Type B pancreatic cell (in vitro differentiated cells): ENCODE measurements around the gene DACT3. TPM values are rescaled to one million over a fixed set of nuclear protein-coding genes. Genes with fewer than 3 reads are reported as not detected.

Experiments used
- DNase-seq: peaks from one replicate; pipeline ENCODE4 v3.0.0; 2021; ENCODE audit warnings: mixed read lengths; ENCODE audit not compliant: unreplicated experiment; ENCODE audit errors: extremely low spot score
- H3K27ac Mint-ChIP-seq: 2 replicates; pipeline ENCODE4 v1.8.0; 2021; ENCODE audit warnings: mild to moderate bottlenecking, mixed read lengths
- H3K27me3 Mint-ChIP-seq: 2 replicates; pipeline ENCODE4 v1.8.0; 2021; ENCODE audit warnings: mixed read lengths
- H3K36me3 Mint-ChIP-seq: 2 replicates; pipeline ENCODE4 v1.8.0; 2021; ENCODE audit warnings: mixed read lengths
- H3K4me1 Mint-ChIP-seq: one replicate; pipeline ENCODE4 v1.8.0; 2021; ENCODE audit warnings: mixed read lengths; ENCODE audit not compliant: unreplicated experiment
- H3K4me3 Mint-ChIP-seq: 2 replicates; pipeline ENCODE4 v1.8.0; 2021; ENCODE audit warnings: mild to moderate bottlenecking, mixed read lengths
- H3K9me3 Mint-ChIP-seq: 2 replicates; pipeline ENCODE4 v1.8.0; 2021; ENCODE audit warnings: mixed read lengths
- total RNA-seq: library from RNA; stranded (reverse); gene quantifications from 2 replicates; pipeline ENCODE4 v1.2.1, GENCODE V29; 2021; ENCODE audit warnings: low replicate concordance
- TF ChIP-seq, protein P1 (sequence below): fragments of 200-600 bp; sonication (generic); conservative IDR thresholded peaks from 2 replicates; pipeline ENCODE4 v1.5.0; 2021; ENCODE audit warnings: antibody characterized with exemption, mild to moderate bottlenecking

DACT3 gene
- total RNA-seq, 1 donor from 2014 or later = 24.5 TPM

DNA sequence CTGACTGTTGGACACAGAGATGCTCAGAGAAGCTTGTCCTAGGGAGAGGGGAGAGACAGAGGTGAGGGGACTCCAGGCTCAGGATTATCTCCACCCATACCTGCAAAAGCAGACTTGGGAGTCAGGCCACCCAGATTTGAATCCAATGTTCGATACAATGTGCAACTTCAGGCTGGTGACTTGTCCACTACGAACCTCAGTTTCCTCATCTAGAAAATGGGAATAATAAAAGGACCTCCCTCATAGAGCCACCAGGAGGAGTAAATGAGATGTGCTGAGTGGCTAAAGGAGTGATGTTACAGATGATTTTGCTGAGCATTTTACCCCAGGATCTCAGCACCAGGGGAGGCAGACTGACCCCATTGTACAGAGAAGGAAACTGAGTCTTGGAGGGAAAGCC, 31.0 kb upstream of the DACT3 start:
- Mint-ChIP-seq H3K4me1 (peaks cover 2% of the 10 kb centered on the region), H3K4me3 (no peak overlapping the region), H3K27me3 (no peaks in the 10 kb centered on the region), H3K9me3 (no peaks in the 10 kb centered on the region), H3K27ac (no peak overlapping the region), H3K36me3 (peaks cover 40% of the 10 kb centered on the region)
- DNase-seq = no peak
- TF ChIP-seq, protein P1, sequence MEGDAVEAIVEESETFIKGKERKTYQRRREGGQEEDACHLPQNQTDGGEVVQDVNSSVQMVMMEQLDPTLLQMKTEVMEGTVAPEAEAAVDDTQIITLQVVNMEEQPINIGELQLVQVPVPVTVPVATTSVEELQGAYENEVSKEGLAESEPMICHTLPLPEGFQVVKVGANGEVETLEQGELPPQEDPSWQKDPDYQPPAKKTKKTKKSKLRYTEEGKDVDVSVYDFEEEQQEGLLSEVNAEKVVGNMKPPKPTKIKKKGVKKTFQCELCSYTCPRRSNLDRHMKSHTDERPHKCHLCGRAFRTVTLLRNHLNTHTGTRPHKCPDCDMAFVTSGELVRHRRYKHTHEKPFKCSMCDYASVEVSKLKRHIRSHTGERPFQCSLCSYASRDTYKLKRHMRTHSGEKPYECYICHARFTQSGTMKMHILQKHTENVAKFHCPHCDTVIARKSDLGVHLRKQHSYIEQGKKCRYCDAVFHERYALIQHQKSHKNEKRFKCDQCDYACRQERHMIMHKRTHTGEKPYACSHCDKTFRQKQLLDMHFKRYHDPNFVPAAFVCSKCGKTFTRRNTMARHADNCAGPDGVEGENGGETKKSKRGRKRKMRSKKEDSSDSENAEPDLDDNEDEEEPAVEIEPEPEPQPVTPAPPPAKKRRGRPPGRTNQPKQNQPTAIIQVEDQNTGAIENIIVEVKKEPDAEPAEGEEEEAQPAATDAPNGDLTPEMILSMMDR = no peak

DNA sequence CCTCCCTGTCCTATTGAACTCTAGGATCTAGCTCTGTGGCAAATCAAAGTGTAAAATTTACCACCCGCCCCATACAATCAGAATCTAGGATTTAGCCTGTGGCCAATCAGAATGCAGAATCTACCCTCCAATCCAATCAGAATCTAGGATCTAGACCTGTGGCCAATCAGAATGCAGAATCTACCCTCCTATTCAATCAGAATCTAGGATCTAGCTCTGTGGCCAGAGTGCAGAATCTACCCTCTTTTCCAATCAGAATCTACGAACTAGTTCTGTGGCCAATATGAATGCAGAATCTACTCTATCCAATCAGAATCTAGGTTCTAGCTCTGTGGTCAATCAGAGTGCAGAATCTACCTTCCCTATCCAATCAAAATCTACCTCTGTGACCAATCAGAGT, 30.1 kb upstream of the DACT3 start:
- no peaks in the 10 kb centered on the region for H3K9me3 Mint-ChIP-seq
- no peak overlapping the region for H3K27ac Mint-ChIP-seq
- DNase-seq = no peak
- no peaks in the 10 kb centered on the region for H3K4me1 Mint-ChIP-seq
- peaks cover 37% of the 10 kb centered on the region for H3K36me3 Mint-ChIP-seq
- H3K4me3 Mint-ChIP-seq = no peak overlapping the region
- no peaks in the 10 kb centered on the region for H3K27me3 Mint-ChIP-seq
- TF ChIP-seq, protein P1 = no peak

DNA sequence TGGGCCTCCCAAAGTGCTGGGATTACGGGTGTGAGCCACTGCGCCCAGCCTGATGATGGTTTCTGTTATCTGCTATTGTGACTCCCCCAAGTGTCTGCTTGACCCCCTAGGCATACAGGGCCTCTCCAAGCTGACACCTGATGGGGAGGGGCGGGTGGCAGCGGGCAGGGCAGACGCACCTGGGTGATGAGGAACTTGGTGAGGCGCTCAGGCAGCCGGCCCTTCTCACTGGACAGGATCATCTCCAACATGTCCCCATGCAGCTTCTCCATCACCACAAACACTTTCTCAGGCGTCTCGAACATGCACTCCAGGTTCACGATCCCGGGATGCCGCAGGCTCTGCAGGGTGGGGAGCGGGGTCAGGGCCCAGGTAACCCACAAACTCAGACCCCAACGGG, 28.4 kb upstream of the DACT3 start:
- peaks cover 40% of the 10 kb centered on the region for H3K36me3 Mint-ChIP-seq
- DNase-seq = no peak
- no peaks in the 10 kb centered on the region for H3K4me1 Mint-ChIP-seq
- H3K4me3 Mint-ChIP-seq = no peak overlapping the region
- TF ChIP-seq, protein P1 = no peak
- H3K9me3 Mint-ChIP-seq = no peaks in the 10 kb centered on the region
- H3K27ac Mint-ChIP-seq = no peak overlapping the region
- no peaks in the 10 kb centered on the region for H3K27me3 Mint-ChIP-seq

DNA sequence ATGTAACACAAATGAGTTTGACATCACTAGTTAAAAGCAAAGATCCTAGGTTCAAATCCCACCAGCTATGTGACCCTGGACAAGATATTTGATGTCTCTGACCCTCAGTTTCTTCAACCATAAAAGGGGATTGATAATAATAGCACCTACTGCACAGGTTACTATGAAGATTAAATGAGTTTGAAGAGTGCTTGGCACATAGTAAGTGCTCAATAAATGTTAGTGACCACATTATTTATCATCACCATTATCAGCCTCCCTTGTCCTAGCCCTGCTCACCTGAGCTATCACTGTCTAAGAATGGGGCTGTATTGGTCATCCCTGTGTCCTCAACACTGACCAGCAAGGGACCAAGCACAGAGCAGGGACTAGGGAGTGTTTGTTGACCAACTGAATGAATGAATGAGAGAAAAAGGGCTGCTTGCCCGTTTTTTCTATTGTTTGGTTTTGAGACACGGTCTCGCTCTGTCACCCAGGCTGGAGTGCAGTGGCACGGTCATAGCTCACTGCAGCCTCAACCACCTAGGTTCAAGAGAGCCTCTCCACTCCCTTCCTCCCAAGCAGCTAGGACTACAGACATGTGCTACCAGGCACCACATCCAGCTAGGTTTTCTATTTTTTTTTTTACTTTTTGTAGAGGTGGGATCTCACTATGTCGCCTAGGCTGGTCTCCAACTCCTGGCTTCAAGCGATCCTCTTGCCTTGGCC, 26.6 kb upstream of the DACT3 start:
- Mint-ChIP-seq H3K27ac (no peak overlapping the region), H3K27me3 (no peaks in the 10 kb centered on the region), H3K4me1 (no peaks in the 10 kb centered on the region), H3K36me3 (peaks cover 39% of the 10 kb centered on the region), H3K4me3 (no peak overlapping the region), H3K9me3 (no peaks in the 10 kb centered on the region)
- TF ChIP-seq, protein P1 = no peak
- no peak for DNase-seq

DNA sequence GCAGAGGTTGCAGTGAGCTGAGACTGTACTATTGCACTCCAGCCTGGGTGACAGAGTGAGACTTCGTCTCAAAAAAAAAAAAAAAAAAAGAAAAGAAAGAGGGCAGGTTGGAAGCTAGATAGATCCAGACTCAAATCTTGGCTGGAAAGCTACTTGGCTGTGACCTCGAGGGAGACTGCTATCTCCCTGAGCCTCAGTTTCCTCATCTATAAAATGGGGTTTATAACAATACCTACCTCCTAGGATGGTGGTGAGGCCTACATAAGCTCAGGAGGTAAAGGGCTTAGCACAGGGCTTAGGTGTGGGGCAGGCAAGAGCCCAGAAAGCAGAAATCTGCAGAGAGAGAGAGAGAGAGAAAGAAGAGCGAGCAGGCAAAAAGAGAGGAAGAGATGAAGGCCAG, 24.2 kb upstream of the DACT3 start:
- H3K27me3 Mint-ChIP-seq = no peaks in the 10 kb centered on the region
- TF ChIP-seq, protein P1 = no peak
- H3K27ac Mint-ChIP-seq = no peak overlapping the region
- DNase-seq = no peak
- no peaks in the 10 kb centered on the region for H3K9me3 Mint-ChIP-seq
- H3K4me1 Mint-ChIP-seq = no peaks in the 10 kb centered on the region
- peaks cover 18% of the 10 kb centered on the region for H3K36me3 Mint-ChIP-seq
- H3K4me3 Mint-ChIP-seq = no peak overlapping the region
